HG03558 (cell line): ENCODE data around the gene CAMK1D.
"Not testable (repeated sequence)": the region's sequence is repeated elsewhere in the genome, so short reads cannot be mapped to it uniquely, and the experiment has no call there.

ENCODE experiments used
- ATAC-seq: cut with Tn5 transposase; IDR thresholded peaks from one replicate; pipeline ENCODE4 v1.9.1; 2021; ENCODE audit warnings: moderate number of reproducible peaks; ENCODE audit not compliant: unreplicated experiment; ENCODE audit errors: extremely low read depth

The CAMK1D gene

GRCh38 chr10:12539350-12540164, 190.2 kb downstream of the CAMK1D start:
- no peak for ATAC-seq

GRCh38 chr10:12540341-12540781, 191.0 kb downstream of the CAMK1D start:
- ATAC-seq: no peak

- ATAC-seq: no peak
Measured at GRCh38 chr10:12541446-12542067, 192.2 kb downstream of the CAMK1D start.

GRCh38 chr10:12542133-12542670, 192.9 kb downstream of the CAMK1D start:
- no peak for ATAC-seq

- no peak for ATAC-seq
Measured at GRCh38 chr10:12543589-12543988, 194.2 kb downstream of the CAMK1D start.

- ATAC-seq: not testable (repeated sequence)
Measured at GRCh38 chr10:12546160-12546802, 196.9 kb downstream of the CAMK1D start.

- no peak for ATAC-seq
Measured at GRCh38 chr10:12547301-12547771, 198.0 kb downstream of the CAMK1D start.

- no peak for ATAC-seq
Measured at GRCh38 chr10:12549297-12549696, 199.9 kb downstream of the CAMK1D start.

- no peak for ATAC-seq
Measured at GRCh38 chr10:12550994-12551393, 201.6 kb downstream of the CAMK1D start.

GRCh38 chr10:12556039-12556438, 206.7 kb downstream of the CAMK1D start:
- ATAC-seq: no peak

- no peak for ATAC-seq
Measured at GRCh38 chr10:12559578-12560178, 210.3 kb downstream of the CAMK1D start.

GRCh38 chr10:12561307-12561706, 212.0 kb downstream of the CAMK1D start:
- no peak for ATAC-seq

GRCh38 chr10:12561720-12562119, 212.4 kb downstream of the CAMK1D start:
- ATAC-seq: no peak

GRCh38 chr10:12563489-12563888, 214.1 kb downstream of the CAMK1D start:
- ATAC-seq: no peak

GRCh38 chr10:12564173-12564572, 214.8 kb downstream of the CAMK1D start:
- no peak for ATAC-seq

GRCh38 chr10:12566161-12567115, 217.1 kb downstream of the CAMK1D start:
- no peak for ATAC-seq

- ATAC-seq: no peak
Measured at GRCh38 chr10:12568391-12569009, 219.2 kb downstream of the CAMK1D start.

- ATAC-seq: no peak
Measured at GRCh38 chr10:12572281-12572680, 222.9 kb downstream of the CAMK1D start.

- ATAC-seq: no peak
Measured at GRCh38 chr10:12577610-12578009, 228.3 kb downstream of the CAMK1D start.
